ENCODE data around the gene UGT1A9.
"Not testable (repeated sequence)": the region's sequence is repeated elsewhere in the genome, so short reads cannot be mapped to it uniquely, and the experiment has no call there.

GRCh38 chr2:233751212-233752009 lies 79.7 kb downstream of the UGT1A9 start:
- not testable (repeated sequence) for TF ChIP-seq CTCF (IDR thresholded peaks at IDR 0.05; ENCODE audit: borderline replicate concordance, extremely low read depth, low read length, poor library complexity, severe bottlenecking); EZH2 (IDR thresholded peaks at IDR 0.05; ENCODE audit: borderline replicate concordance, low read depth, low read length, severe bottlenecking)

Measured in DND-41 (cell line).